Transverse colon (tissue), 4 donors: ENCODE data around the gene RRAD. TPM values are rescaled to one million over a fixed set of nuclear protein-coding genes. Genes with fewer than 3 reads are reported as not detected.

ENCODE experiments used
- DNase-seq: peaks from one replicate; pipeline ENCODE4 v3.0.0-alpha.2; 2019
- H3K27ac ChIP-seq, 4 donors: fragments of 200-600 bp; sonication (generic); 2 replicates each; pipeline ENCODE4 v1.5.1; 2016 to 2018; ENCODE audit warnings: inconsistent platforms in 4 of 4
- H3K27me3 ChIP-seq: fragments of 200-600 bp; sonication (generic); 2 replicates; pipeline ENCODE4 v1.5.1; 2017; ENCODE audit warnings: inconsistent platforms
- H3K36me3 ChIP-seq, 4 donors: fragments of 200-600 bp; sonication (generic); 2 replicates each; pipeline ENCODE4 v1.5.1; 2017 to 2019; ENCODE audit warnings: inconsistent platforms in 4 of 4
- H3K4me1 ChIP-seq, 4 donors: fragments of 200-600 bp; sonication (generic); 2 replicates each; pipeline ENCODE4 v1.5.1; 2017 to 2020; ENCODE audit warnings: inconsistent platforms in 4 of 4
- H3K4me3 ChIP-seq, 4 donors: fragments of 200-600 bp; sonication (generic); 1 replicate in 1 of 4; 2 replicates in 3 of 4; pipeline versions ENCODE4 v1.5.1 to v1.6.1; 2017 to 2019; ENCODE audit warnings: inconsistent platforms in 4 of 4
- H3K9me3 ChIP-seq, 2 donors: fragments of 200-600 bp; sonication (generic); 2 replicates each; pipeline ENCODE4 v1.5.1; 2017 to 2019; ENCODE audit warnings: inconsistent platforms in 2 of 2
- CTCF ChIP-seq, 5 experiments: fragments of 200-600 bp in 3 of 5; fragments of 450-650 bp in 2 of 5; sonication (generic) in 3 of 5; IDR thresholded peaks; 1 replicate in 2 of 5; 2 replicates in 3 of 5; pipeline ENCODE4 v1.5.1; 2016 to 2017; ENCODE audit warnings: antibody characterized with exemption in 5 of 5, inconsistent platforms in 3 of 5, mild to moderate bottlenecking in 2 of 5, moderate library complexity in 1 of 5
- EP300 ChIP-seq: sonication (generic); formaldehyde crosslinking; IDR thresholded peaks from one replicate; pipeline ENCODE4 v1.6.1; 2017; ENCODE audit warnings: antibody characterized with exemption, low read depth
- POLR2A ChIP-seq: fragments of 450-650 bp; IDR thresholded peaks from one replicate; pipeline ENCODE4 v1.6.1; 2016; ENCODE audit warnings: antibody characterized with exemption, mild to moderate bottlenecking, moderate library complexity
- POLR2AphosphoS5 ChIP-seq, 3 donors: sonication (generic); formaldehyde crosslinking; IDR thresholded peaks; one replicate each; pipeline ENCODE4 v1.6.1; 2016; ENCODE audit warnings: antibody characterized with exemption in 3 of 3
- WGBS, 2 donors: methylation state at CpG; one replicate each; pipeline ENCODE4 v1.1.5; 2018; ENCODE audit warnings: low coverage in 1 of 2; 5-methylcytosine and 5-hydroxymethylcytosine counted together
- in situ Hi-C, 4 donors: fragments of 200-750 bp; cut with MboI; loops; one replicate each; pipeline versions ENCODE4 v1.15.0 to v1.15.1; 2017; ENCODE audit warnings: low sequenced_read_pairs in 3 of 4, low pct_ligation_motif_present in 1 of 4, low pct_unique_long_range_greater_than_20kb in 1 of 4
- intact Hi-C: fragments of 100-400 bp; cut with DNase I; formaldehyde crosslinking; loops from one replicate; pipeline ENCODE4 v1.15.1; 2023; ENCODE audit warnings: low total_unique reads
- total RNA-seq, 4 donors: library from RNA; depleted of rRNA; stranded (reverse); fragments of >200 nt; gene quantifications; one replicate each; pipeline ENCODE4 v1.1.0, GENCODE V29; 2016

RRAD gene
- total RNA-seq, 4 donors from 2014 or later: 3.5 to 15.3 (median 4.2) TPM; not detected in 1

GRCh38 chr16:66942981-66943380, 17.6 kb upstream of the RRAD start:
- 95% methylated on average over 5 of the region's 5 CpGs; no CpG with 5 or more reads in 1 of the 2 donors for WGBS, 2 donors
- intact Hi-C loops (loop anchor here (5.0 kb wide), 1 partner anchor 1284 kb away; no protein-coding TSS in a partner anchor), in situ Hi-C loops (no loop called here)
- no peak for DNase-seq
- Histone ChIP-seq H3K27me3 (no peaks in the 10 kb centered on the region), H3K27ac (no peak overlapping the region), H3K36me3 (peaks cover 0 to 33% (median 13%) of the 10 kb centered on the region in 4 donors), H3K4me3 (no peak overlapping the region), H3K9me3 (no peaks in the 10 kb centered on the region), H3K4me1 (peaks cover 6 to 12% (median 8%) of the 10 kb centered on the region in 4 donors)
- no peak for TF ChIP-seq POLR2A
- TF ChIP-seq EP300: no peak

DNA sequence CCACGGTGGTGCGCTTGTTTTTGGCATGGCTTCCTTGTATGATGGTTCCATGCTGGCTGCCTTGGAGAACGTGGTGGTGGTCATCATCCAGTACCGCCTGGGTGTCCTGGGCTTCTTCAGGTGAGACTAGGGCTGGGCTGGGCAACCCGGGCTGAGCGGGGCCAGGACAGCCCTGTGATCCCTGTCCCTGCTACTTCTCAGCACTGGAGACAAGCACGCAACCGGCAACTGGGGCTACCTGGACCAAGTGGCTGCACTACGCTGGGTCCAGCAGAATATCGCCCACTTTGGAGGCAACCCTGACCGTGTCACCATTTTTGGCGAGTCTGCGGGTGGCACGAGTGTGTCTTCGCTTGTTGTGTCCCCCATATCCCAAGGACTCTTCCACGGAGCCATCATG, 14.9 kb upstream of the RRAD start:
- Histone ChIP-seq H3K27ac (no peak overlapping the region), H3K36me3 (peaks cover 0 to 33% (median 13%) of the 10 kb centered on the region in 4 donors), H3K4me3 (no peak overlapping the region), H3K4me1 (peaks cover 8 to 35% (median 26%) of the 10 kb centered on the region in 4 donors), H3K27me3 (no peaks in the 10 kb centered on the region), H3K9me3 (no peaks in the 10 kb centered on the region)
- WGBS, 2 donors: 94 to 100% methylated on average over 1 to 16 of the region's 16 CpGs
- TF ChIP-seq CTCF (IDR thresholded peaks at IDR 0.05) (no peak), POLR2A (no peak), EP300 (no peak), POLR2AphosphoS5 (IDR thresholded peaks at IDR 0.05) (no peak)
- in situ Hi-C loops: no loop called here
- DNase-seq: no peak
- intact Hi-C loops: loop anchor here (5.0 kb wide), 1 partner anchor 1287 kb away; no protein-coding TSS in a partner anchor

DNA sequence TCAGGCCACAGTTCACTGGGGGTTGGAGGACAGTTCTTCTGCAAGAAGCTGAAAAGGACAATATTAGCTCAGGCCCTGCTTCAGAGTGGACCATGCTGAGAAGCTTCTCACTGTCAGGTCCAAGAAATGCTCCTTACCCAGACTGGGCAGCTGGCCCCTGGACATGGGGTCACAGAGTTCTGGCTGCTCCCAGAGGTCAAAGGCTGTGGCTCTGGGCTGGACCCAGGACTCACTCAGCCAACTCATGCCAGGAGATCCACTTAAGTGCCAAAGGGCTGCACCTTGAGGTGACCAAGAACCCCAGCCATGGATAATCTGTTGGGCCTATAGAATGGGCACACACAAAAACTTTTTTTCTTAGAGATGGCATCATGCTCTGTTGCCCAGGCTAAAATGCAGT, 14.0 kb upstream of the RRAD start:
- Histone ChIP-seq H3K9me3 (no peaks in the 10 kb centered on the region), H3K27ac (no peak overlapping the region), H3K36me3 (peaks cover 0 to 33% (median 13%) of the 10 kb centered on the region in 4 donors), H3K4me1 (peaks cover 8 to 37% (median 28%) of the 10 kb centered on the region in 4 donors), H3K27me3 (no peaks in the 10 kb centered on the region), H3K4me3 (no peak overlapping the region)
- DNase-seq: no peak
- in situ Hi-C loops (no loop called here), intact Hi-C loops (no loop called here)
- TF ChIP-seq EP300: no peak
- no peak for TF ChIP-seq CTCF (IDR thresholded peaks at IDR 0.05)
- no peak for TF ChIP-seq POLR2AphosphoS5 (IDR thresholded peaks at IDR 0.05)
- no peak for TF ChIP-seq POLR2A

DNA sequence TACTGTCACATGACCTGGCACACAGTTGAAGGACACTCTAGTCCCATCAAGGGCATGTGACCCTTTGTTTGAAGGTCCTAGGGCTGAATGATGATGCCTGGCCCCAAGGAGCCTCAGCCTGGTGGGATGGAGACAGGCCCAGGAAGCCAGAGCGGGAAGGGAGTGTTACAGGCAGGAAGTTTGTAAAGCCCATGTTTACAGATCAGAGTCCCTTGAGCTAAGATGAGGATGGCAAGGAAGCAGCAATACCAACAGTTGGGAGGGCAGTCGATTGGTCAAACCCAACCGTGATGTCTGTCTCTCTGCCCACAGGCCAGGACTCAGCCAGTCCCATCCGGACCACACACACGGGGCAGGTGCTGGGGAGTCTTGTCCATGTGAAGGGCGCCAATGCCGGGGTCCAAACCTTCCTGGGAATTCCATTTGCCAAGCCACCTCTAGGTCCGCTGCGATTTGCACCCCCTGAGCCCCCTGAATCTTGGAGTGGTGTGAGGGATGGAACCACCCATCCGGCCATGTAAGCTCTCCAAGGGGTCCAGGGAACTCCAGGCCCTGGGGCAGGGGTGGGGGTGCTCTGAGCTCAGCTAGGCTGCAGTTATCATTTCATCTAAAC, 12.5 kb upstream of the RRAD start:
- DNase-seq: no peak
- no peak for TF ChIP-seq POLR2AphosphoS5 (IDR thresholded peaks at IDR 0.05)
- TF ChIP-seq EP300: no peak
- TF ChIP-seq POLR2A: no peak
- no peak for TF ChIP-seq CTCF (IDR thresholded peaks at IDR 0.05)
- Histone ChIP-seq H3K4me1 (peaks cover 15 to 46% (median 38%) of the 10 kb centered on the region in 4 donors), H3K27me3 (no peaks in the 10 kb centered on the region), H3K9me3 (no peaks in the 10 kb centered on the region), H3K4me3 (no peak overlapping the region), H3K27ac (peak overlapping the region; percentile 93 to 97 (median 96)), H3K36me3 (peaks cover 0 to 26% (median 13%) of the 10 kb centered on the region in 4 donors)
- intact Hi-C loops: no loop called here
- 40 to 86% methylated on average over 1 to 10 of the region's 10 CpGs for WGBS, 2 donors
- in situ Hi-C loops: no loop called here
